ENCODE results near the gene RASA1. TPM values are rescaled to one million over a fixed set of nuclear protein-coding genes. Genes with fewer than 3 reads are reported as not detected.

The RASA1 gene
- total and polyA plus RNA-seq, 7 experiments from 2014 or later = 5.9 to 30.7 (median 24.9) TPM

GRCh38 chr5:87411586-87411972 lies 143.9 kb downstream of the RASA1 start:
- intact Hi-C loops (cut with micrococcal nuclease) = loop anchor here (5.0 kb wide), 5 partner anchors 129 to 1281 kb away; no protein-coding TSS in a partner anchor
- Mint-ChIP-seq H3K4me1 (peaks cover 34 to 75% (median 62%) of the 10 kb centered on the region in 7 donors), H3K36me3 (peaks cover 13 to 40% (median 22%) of the 10 kb centered on the region in 5 donors), H3K9me3 (no peaks in the 10 kb centered on the region), H3K27ac (peak overlapping the region; percentile 92 to 99 (median 98)), H3K4me3 (peak overlapping the region; percentile 90 to 100 (median 95)), H3K27me3 (peaks cover 0 to 3% (median 0%) of the 10 kb centered on the region in 5 donors)
- no peak for ATAC-seq
- H3K4me3 ChIP-seq (ENCODE audit: low read length) = peak overlapping the region; percentile 88
- H3K27me3 ChIP-seq (ENCODE audit: control insufficient read depth in 2 of 2, insufficient read depth in 2 of 2, low read length in 2 of 2) = no peaks in the 10 kb centered on the region
- POLR2A ChIA-PET = interaction anchor here (0.6 to 2.0 kb wide), 8 partner anchors 8 to 794 kb away, joined by 3 to 12 read pairs (median 4); partner anchors contain the start of genes COX7C and RASA1
- no peaks in the 10 kb centered on the region for H3K9me3 ChIP-seq (ENCODE audit: control insufficient read depth in 2 of 3, low read length in 3 of 3)
- H3K4me1 ChIP-seq (ENCODE audit: control insufficient read depth in 2 of 2, insufficient read depth in 2 of 2, low read length in 2 of 2) = peaks cover 26 to 28% of the 10 kb centered on the region in 2 donors
- peaks cover 3 to 41% (median 11%) of the 10 kb centered on the region in 3 experiments for H3K36me3 ChIP-seq (ENCODE audit: control insufficient read depth in 2 of 3, insufficient read depth in 3 of 3, low read length in 3 of 3)
- peak overlapping the region; percentile 99 for H3K27ac ChIP-seq (ENCODE audit: low read depth, low read length)
- DNase-seq = peak in 2 of 9 donors; percentile 18 to 30
- CTCF ChIA-PET = interaction anchor here (1.4 kb wide), 1 partner anchor 12 kb away, joined by 4 read pairs; no protein-coding TSS in a partner anchor

GRCh38 chr5:87411973-87412629 lies 144.4 kb downstream of the RASA1 start:
- Mint-ChIP-seq H3K27me3 (peaks cover 0 to 3% (median 0%) of the 10 kb centered on the region in 5 donors), H3K27ac (peak overlapping the region; percentile 92 to 99 (median 98)), H3K36me3 (peaks cover 8 to 34% (median 16%) of the 10 kb centered on the region in 5 donors), H3K4me1 (peaks cover 30 to 69% (median 57%) of the 10 kb centered on the region in 7 donors), H3K9me3 (no peaks in the 10 kb centered on the region), H3K4me3 (peak overlapping the region; percentile 90 to 100 (median 95))
- H3K4me3 ChIP-seq (ENCODE audit: low read length) = peak overlapping the region; percentile 88
- ATAC-seq = peak; percentile 43
- intact Hi-C loops (cut with micrococcal nuclease) = loop anchor here (1.0 to 5.0 kb wide), 10 partner anchors 12 to 1280 kb away; partner anchors contain the start of genes COX7C (in 2 of the 2), RASA1 (in 1 of the 2) and TMEM161B (in 1 of the 2)
- H3K9me3 ChIP-seq (ENCODE audit: control insufficient read depth in 2 of 3, low read length in 3 of 3) = no peaks in the 10 kb centered on the region
- no peaks in the 10 kb centered on the region for H3K27me3 ChIP-seq (ENCODE audit: control insufficient read depth in 2 of 2, insufficient read depth in 2 of 2, low read length in 2 of 2)
- peak in 4 of 9 donors; percentile 26 to 67 (median 52) for DNase-seq
- H3K36me3 ChIP-seq (ENCODE audit: control insufficient read depth in 2 of 3, insufficient read depth in 3 of 3, low read length in 3 of 3) = peaks cover 3 to 36% (median 8%) of the 10 kb centered on the region in 3 experiments
- ChIA-PET CTCF (interaction anchor here (1.4 kb wide), 1 partner anchor 12 kb away, joined by 4 read pairs; no protein-coding TSS in a partner anchor), POLR2A (interaction anchor here (0.6 to 2.0 kb wide), 11 partner anchors 9 to 794 kb away, joined by 3 to 12 read pairs (median 4); partner anchors contain the start of genes COX7C and RASA1)
- peak overlapping the region; percentile 99 for H3K27ac ChIP-seq (ENCODE audit: low read depth, low read length)
- H3K4me1 ChIP-seq (ENCODE audit: control insufficient read depth in 2 of 2, insufficient read depth in 2 of 2, low read length in 2 of 2) = peaks cover 26 to 28% of the 10 kb centered on the region in 2 donors

GRCh38 chr5:87412630-87413342 lies 145.1 kb downstream of the RASA1 start, which contains the start of gene CCNH:
Gene CCNH (minus strand): TSS chr5:87412930. CDS start chr5:87412794, 136 bp downstream.
- Mint-ChIP-seq H3K9me3 (no peaks in the 10 kb centered on the region), H3K4me1 (peaks cover 24 to 62% (median 50%) of the 10 kb centered on the region in 7 donors), H3K36me3 (peaks cover 4 to 27% (median 10%) of the 10 kb centered on the region in 5 donors), H3K27ac (peak within 1 kb of the TSS; percentile 92 to 99 (median 98)), H3K4me3 (peak within 1 kb of the TSS; percentile 90 to 100 (median 95)), H3K27me3 (peaks cover 0 to 3% (median 0%) of the 10 kb centered on the region in 5 donors)
- ChIA-PET POLR2A (interaction anchor here (1.0 to 2.0 kb wide), 6 partner anchors 10 to 144 kb away, joined by 3 to 12 read pairs (median 4); partner anchors contain the start of gene RASA1), CTCF (interaction anchor here (0.7 to 1.1 kb wide), 2 partner anchors 15 to 145 kb away, joined by 3 to 7 read pairs; partner anchors contain the start of gene RASA1)
- intact Hi-C loops (cut with micrococcal nuclease) = loop anchor here (1.0 to 5.0 kb wide), 13 partner anchors 12 to 1280 kb away; partner anchors contain the start of genes COX7C (in 2 of the 2), TMEM161B (in 2 of the 2) and RASA1 (in 1 of the 2)
- no peaks in the 10 kb centered on the region for H3K27me3 ChIP-seq (ENCODE audit: control insufficient read depth in 2 of 2, insufficient read depth in 2 of 2, low read length in 2 of 2)
- DNase-seq (peak; percentile 83 to 98 (median 97)), ATAC-seq (peak; percentile 99)
- peak within 1 kb of the TSS; percentile 99 for H3K27ac ChIP-seq (ENCODE audit: low read depth, low read length)
- H3K4me3 ChIP-seq (ENCODE audit: low read length) = peak within 1 kb of the TSS; percentile 88
- H3K36me3 ChIP-seq (ENCODE audit: control insufficient read depth in 2 of 3, insufficient read depth in 3 of 3, low read length in 3 of 3) = peaks cover under 1 to 29% (median 3%) of the 10 kb centered on the region in 3 experiments
- no peaks in the 10 kb centered on the region for H3K9me3 ChIP-seq (ENCODE audit: control insufficient read depth in 2 of 3, low read length in 3 of 3)
- peaks cover 26 to 28% of the 10 kb centered on the region in 2 donors for H3K4me1 ChIP-seq (ENCODE audit: control insufficient read depth in 2 of 2, insufficient read depth in 2 of 2, low read length in 2 of 2)

GRCh38 chr5:87413343-87413645 lies 145.6 kb downstream of the RASA1 start:
- intact Hi-C loops (cut with micrococcal nuclease) = loop anchor here (1.0 to 5.0 kb wide), 9 partner anchors 131 to 1279 kb away; partner anchors contain the start of gene TMEM161B (in 2 of the 2)
- no peaks in the 10 kb centered on the region for H3K9me3 Mint-ChIP-seq

GRCh38 chr5:87418506-87418905 lies 150.8 kb downstream of the RASA1 start:
- intact Hi-C loops (cut with micrococcal nuclease) = no loop called here

More at GRCh38 chr5:87413343-87413645, 145.6 kb downstream of the RASA1 start:
- ATAC-seq (no peak), DNase-seq (no peak)
- H3K9me3 ChIP-seq (ENCODE audit: control insufficient read depth in 2 of 3, low read length in 3 of 3) = no peaks in the 10 kb centered on the region
- H3K36me3 ChIP-seq (ENCODE audit: control insufficient read depth in 2 of 3, insufficient read depth in 3 of 3, low read length in 3 of 3) = peaks cover 0 to 24% (median 0%) of the 10 kb centered on the region in 3 experiments
- Mint-ChIP-seq H3K27me3 (peaks cover 0 to 3% (median 0%) of the 10 kb centered on the region in 5 donors), H3K36me3 (peaks cover 4 to 22% (median 8%) of the 10 kb centered on the region in 5 donors), H3K4me1 (peaks cover 19 to 57% (median 45%) of the 10 kb centered on the region in 7 donors), H3K4me3 (peak overlapping the region; percentile 90 to 100 (median 95)), H3K27ac (peak overlapping the region; percentile 92 to 99 (median 98))
- H3K4me1 ChIP-seq (ENCODE audit: control insufficient read depth in 2 of 2, insufficient read depth in 2 of 2, low read length in 2 of 2) = peaks cover 26 to 27% of the 10 kb centered on the region in 2 donors
- ChIA-PET POLR2A (interaction anchor here (1.1 to 2.0 kb wide), 5 partner anchors 10 to 145 kb away, joined by 3 to 12 read pairs (median 5); partner anchors contain the start of gene RASA1), CTCF (interaction anchor here (0.7 to 1.1 kb wide), 2 partner anchors 14 to 145 kb away, joined by 3 to 7 read pairs; partner anchors contain the start of gene RASA1)
- peak overlapping the region; percentile 99 for H3K27ac ChIP-seq (ENCODE audit: low read depth, low read length)
- H3K27me3 ChIP-seq (ENCODE audit: control insufficient read depth in 2 of 2, insufficient read depth in 2 of 2, low read length in 2 of 2) = no peaks in the 10 kb centered on the region
- H3K4me3 ChIP-seq (ENCODE audit: low read length) = peak overlapping the region; percentile 88

More at GRCh38 chr5:87418506-87418905, 150.8 kb downstream of the RASA1 start:
- Histone ChIP-seq H3K36me3 (ENCODE audit: control insufficient read depth in 2 of 3, insufficient read depth in 3 of 3, low read length in 3 of 3) (no peaks in the 10 kb centered on the region), H3K9me3 (ENCODE audit: control insufficient read depth in 2 of 3, low read length in 3 of 3) (no peaks in the 10 kb centered on the region), H3K4me3 (ENCODE audit: low read length) (no peak overlapping the region), H3K4me1 (ENCODE audit: control insufficient read depth in 2 of 2, insufficient read depth in 2 of 2, low read length in 2 of 2) (no peaks in the 10 kb centered on the region), H3K27ac (ENCODE audit: low read depth, low read length) (no peak overlapping the region), H3K27me3 (ENCODE audit: control insufficient read depth in 2 of 2, insufficient read depth in 2 of 2, low read length in 2 of 2) (no peaks in the 10 kb centered on the region)
- H3K36me3 Mint-ChIP-seq = no peaks in the 10 kb centered on the region
- ATAC-seq = no peak
- H3K4me3 Mint-ChIP-seq = no peak overlapping the region
- peaks cover 0 to 5% (median 0%) of the 10 kb centered on the region in 11 donors for H3K9me3 Mint-ChIP-seq
- CTCF ChIA-PET = no interaction called here
- no peak overlapping the region for H3K27ac Mint-ChIP-seq
- DNase-seq = no peak
- peaks cover 0 to 6% (median 0%) of the 10 kb centered on the region in 5 donors for H3K27me3 Mint-ChIP-seq
- POLR2A ChIA-PET = interaction anchor here (0.6 kb wide), 1 partner anchor 322 kb away, joined by 3 read pairs; no protein-coding TSS in a partner anchor
- peaks cover 0 to 13% (median 4%) of the 10 kb centered on the region in 7 donors for H3K4me1 Mint-ChIP-seq
